SK-N-SH treated with all-trans-retinoic acid at 6 μM for 48 hours (cell line): ENCODE results near the gene DCTN2.

ENCODE experiments used
- ARNTL ChIP-seq: fragments of 450-650 bp; formaldehyde crosslinking; IDR thresholded peaks from 2 replicates; pipeline ENCODE4 v1.5.0; 2020; ENCODE audit warnings: low read depth, mild to moderate bottlenecking, moderate library complexity, borderline replicate concordance
- CREB5 ChIP-seq: fragments of 250-450 bp; sonication (Bioruptor Pico); IDR thresholded peaks from 2 replicates; pipeline ENCODE4 v1.5.1; 2020; ENCODE audit warnings: low read depth, mild to moderate bottlenecking, moderate library complexity
- CSRNP3 ChIP-seq: fragments of 250-450 bp; sonication (Bioruptor Pico); IDR thresholded peaks from 2 replicates; pipeline ENCODE4 v1.5.1; 2021; ENCODE audit warnings: mild to moderate bottlenecking, moderate library complexity
- ESRRG ChIP-seq: fragments of 250-450 bp; sonication (Bioruptor Pico); IDR thresholded peaks from 2 replicates; pipeline ENCODE4 v1.6.1; 2021; ENCODE audit warnings: mild to moderate bottlenecking
- ISL1 ChIP-seq: fragments of 250-450 bp; sonication (Bioruptor Pico); IDR thresholded peaks from 2 replicates; pipeline ENCODE4 v2.1.2; 2022; ENCODE audit warnings: mild to moderate bottlenecking, moderate library complexity
- OSR1 ChIP-seq: fragments of 250-450 bp; sonication (Bioruptor Pico); IDR thresholded peaks from 2 replicates; pipeline ENCODE4 v1.8.0; 2022; ENCODE audit warnings: moderate library complexity, mild to moderate bottlenecking, inconsistent platforms
- PPARA ChIP-seq: fragments of 250-450 bp; sonication (Bioruptor Pico); IDR thresholded peaks from 2 replicates; pipeline ENCODE4 v1.5.0; 2020; ENCODE audit warnings: mild to moderate bottlenecking, borderline replicate concordance
- RARB ChIP-seq: fragments of 250-450 bp; sonication (Bioruptor Pico); IDR thresholded peaks from 2 replicates; pipeline ENCODE4 v1.8.0; 2021; ENCODE audit warnings: mild to moderate bottlenecking, moderate library complexity
- TOX ChIP-seq: fragments of 250-450 bp; sonication (Bioruptor Pico); IDR thresholded peaks from 2 replicates; pipeline ENCODE4 v1.8.0; 2021; ENCODE audit warnings: mild to moderate bottlenecking, moderate library complexity, borderline replicate concordance
- TSHZ2 ChIP-seq: fragments of 250-450 bp; sonication (Bioruptor Pico); IDR thresholded peaks from 2 replicates; pipeline ENCODE4 v1.5.0; 2020; ENCODE audit warnings: mild to moderate bottlenecking, moderate library complexity
- ZFP30 ChIP-seq: fragments of 450-650 bp; formaldehyde crosslinking; IDR thresholded peaks from 2 replicates; pipeline ENCODE4 v1.5.0; 2022; ENCODE audit warnings: mild to moderate bottlenecking, moderate library complexity

- TF ChIP-seq RARB (CRISPR knock-in tag) = no peak
- no peak for TF ChIP-seq TOX (CRISPR knock-in tag)
- TF ChIP-seq OSR1 = no peak
- TF ChIP-seq CSRNP3 (CRISPR knock-in tag) = no peak
- TF ChIP-seq ESRRG (CRISPR knock-in tag) = no peak
- TF ChIP-seq CREB5 (CRISPR knock-in tag) = no peak
- TF ChIP-seq TSHZ2 = no peak
- TF ChIP-seq ZFP30 (CRISPR knock-in tag) = no peak
- no peak for TF ChIP-seq PPARA (CRISPR knock-in tag)
- TF ChIP-seq ARNTL = no peak
- TF ChIP-seq ISL1 = no peak
Measured at GRCh38 chr12:57522011-57522886, 24.7 kb downstream of the DCTN2 start, which contains the start of gene MBD6.
